Measurements from ENCODE around the gene PBX4.

DNA sequence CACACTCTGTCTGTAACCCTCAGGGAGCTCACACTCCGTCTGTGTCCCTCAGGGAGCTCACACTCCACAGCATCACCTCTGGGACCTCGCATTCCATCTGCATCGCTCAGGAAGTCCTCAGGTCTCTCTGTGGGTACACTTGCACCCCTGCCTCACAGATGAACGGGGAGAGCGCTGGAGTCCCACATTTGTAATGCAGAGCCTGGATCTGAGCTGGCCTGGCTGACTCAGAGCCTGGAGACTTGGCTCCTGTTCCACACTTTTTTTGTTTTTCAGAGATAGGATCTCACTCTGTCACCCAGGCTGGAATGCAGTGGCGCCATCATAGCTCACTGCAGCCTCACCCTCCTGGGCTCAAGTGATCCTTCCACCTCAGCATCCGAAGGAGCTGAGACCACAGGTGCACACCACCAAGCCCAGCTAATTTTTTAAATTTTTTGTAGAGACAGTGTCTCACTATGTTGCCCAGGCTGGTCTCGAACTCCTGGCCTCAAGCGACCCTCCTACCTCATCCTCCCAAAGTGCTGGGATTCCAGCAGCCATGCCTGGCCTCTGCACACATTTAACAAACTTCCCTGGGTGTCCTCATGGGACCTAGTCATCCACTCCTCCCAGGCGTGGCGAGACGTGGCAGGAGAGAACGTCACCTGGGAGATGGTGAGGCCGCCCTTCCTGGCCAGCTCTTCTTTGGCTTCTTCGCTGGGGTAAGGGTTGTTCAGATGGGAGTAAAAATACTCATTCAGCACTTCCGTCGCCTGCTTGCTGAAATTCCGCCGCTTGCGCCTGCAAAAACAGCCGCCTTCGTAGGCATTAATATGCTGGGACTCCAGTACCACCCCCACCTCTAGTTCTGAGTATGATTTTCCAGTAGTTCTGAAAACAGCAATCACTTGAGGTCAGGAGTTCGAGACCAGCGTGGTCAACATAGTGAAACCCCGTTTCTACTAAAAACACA lies 49.4 kb downstream of the PBX4 start:
- TF ChIP-seq POLR2A (IDR thresholded peaks at IDR 0.05; ENCODE audit: low read depth, low read length): no peak
- TF ChIP-seq TAF1 (IDR thresholded peaks at IDR 0.05; ENCODE audit: borderline replicate concordance, low read depth, low read length): no peak
- no peak for TF ChIP-seq POLR2AphosphoS5 (IDR thresholded peaks at IDR 0.05; ENCODE audit: low read depth, low read length)
